Subcutaneous adipose tissue (tissue), 4 donors: ENCODE measurements around the gene PHLDB1. TPM values are rescaled to one million over a fixed set of nuclear protein-coding genes. Genes with fewer than 3 reads are reported as not detected.

Experiments
- total RNA-seq, 4 donors: library from RNA; depleted of rRNA; stranded (reverse); fragments of >200 nt; gene quantifications; one replicate each; pipeline ENCODE4 v1.1.0, GENCODE V29; 2016
- TF ChIP-seq, protein P1 (sequence below): fragments of 450-650 bp; IDR thresholded peaks from one replicate; pipeline ENCODE4 v1.5.1; 2016; ENCODE audit warnings: low read depth, mild to moderate bottlenecking, control low read depth, antibody characterized with exemption, moderate library complexity

Gene PHLDB1
- total RNA-seq, 4 donors from 2014 or later: 137 to 535 (median 197) TPM

- TF ChIP-seq, protein P1, sequence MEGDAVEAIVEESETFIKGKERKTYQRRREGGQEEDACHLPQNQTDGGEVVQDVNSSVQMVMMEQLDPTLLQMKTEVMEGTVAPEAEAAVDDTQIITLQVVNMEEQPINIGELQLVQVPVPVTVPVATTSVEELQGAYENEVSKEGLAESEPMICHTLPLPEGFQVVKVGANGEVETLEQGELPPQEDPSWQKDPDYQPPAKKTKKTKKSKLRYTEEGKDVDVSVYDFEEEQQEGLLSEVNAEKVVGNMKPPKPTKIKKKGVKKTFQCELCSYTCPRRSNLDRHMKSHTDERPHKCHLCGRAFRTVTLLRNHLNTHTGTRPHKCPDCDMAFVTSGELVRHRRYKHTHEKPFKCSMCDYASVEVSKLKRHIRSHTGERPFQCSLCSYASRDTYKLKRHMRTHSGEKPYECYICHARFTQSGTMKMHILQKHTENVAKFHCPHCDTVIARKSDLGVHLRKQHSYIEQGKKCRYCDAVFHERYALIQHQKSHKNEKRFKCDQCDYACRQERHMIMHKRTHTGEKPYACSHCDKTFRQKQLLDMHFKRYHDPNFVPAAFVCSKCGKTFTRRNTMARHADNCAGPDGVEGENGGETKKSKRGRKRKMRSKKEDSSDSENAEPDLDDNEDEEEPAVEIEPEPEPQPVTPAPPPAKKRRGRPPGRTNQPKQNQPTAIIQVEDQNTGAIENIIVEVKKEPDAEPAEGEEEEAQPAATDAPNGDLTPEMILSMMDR: no peak
Measured at GRCh38 chr11:118602331-118602730, 5.1 kb upstream of the PHLDB1 start.

DNA sequence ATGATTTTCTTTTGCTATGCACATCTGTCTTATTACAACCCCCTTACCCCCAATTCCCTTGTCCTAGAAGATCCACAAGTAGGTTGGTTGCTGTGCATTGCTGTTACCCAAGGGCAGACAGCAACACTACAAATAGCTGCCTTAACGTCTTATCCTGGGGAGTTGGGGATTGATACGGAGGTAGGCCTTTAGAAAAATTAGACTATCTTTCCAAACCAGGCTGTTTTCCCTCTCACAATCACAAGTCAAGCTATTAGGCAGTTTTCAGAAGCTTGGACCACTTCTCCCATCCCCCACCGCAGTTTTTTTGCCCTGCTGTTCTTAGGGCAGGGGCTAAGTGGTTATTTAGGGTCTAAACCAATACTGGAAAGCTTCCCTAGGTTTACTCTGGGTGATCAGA lies 2.8 kb upstream of the PHLDB1 start:
- TF ChIP-seq, protein P1: no peak

DNA sequence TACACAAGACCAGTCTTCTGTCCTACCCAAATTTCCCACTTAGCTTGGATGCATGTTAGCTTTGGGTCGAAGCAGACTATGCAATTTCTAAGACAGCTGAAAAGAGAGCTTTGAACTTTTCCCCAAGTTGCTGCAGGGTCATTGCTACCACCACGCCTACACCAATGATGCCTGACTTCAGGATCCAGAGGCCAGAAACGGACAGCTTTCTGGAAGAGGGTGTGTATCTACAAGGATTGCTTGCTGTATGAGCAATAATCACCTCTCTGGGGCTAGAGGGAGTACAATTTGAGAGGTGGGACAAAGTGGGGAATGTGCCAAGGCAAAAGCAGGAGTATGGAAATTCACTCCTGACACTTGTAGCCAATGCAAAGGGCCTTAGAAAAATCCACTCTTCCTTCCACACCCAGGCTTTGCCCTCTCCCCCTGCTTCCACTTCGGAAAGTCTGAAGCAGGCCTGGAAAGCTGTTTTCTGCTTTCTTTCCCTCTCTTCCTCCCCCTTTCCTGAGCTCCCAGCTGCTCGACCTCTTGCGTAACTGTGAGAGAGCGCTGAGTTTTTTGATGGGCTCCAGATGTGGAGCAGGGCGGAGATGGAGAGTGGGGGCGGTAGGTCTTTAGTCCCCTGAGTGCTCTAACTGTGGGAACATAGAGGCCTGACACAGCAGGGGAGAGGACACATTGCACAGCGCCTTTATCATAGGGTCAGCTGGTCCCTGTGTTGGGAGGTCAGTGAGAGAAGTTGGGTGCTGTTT lies 2.1 kb upstream of the PHLDB1 start:
- TF ChIP-seq, protein P1: no peak

GRCh38 chr11:118606157-118606843 lies 1.1 kb upstream of the PHLDB1 start:
- TF ChIP-seq, protein P1: no peak

- TF ChIP-seq, protein P1: no peak
Measured at GRCh38 chr11:118606844-118607228, 579 bp upstream of the PHLDB1 start.

DNA sequence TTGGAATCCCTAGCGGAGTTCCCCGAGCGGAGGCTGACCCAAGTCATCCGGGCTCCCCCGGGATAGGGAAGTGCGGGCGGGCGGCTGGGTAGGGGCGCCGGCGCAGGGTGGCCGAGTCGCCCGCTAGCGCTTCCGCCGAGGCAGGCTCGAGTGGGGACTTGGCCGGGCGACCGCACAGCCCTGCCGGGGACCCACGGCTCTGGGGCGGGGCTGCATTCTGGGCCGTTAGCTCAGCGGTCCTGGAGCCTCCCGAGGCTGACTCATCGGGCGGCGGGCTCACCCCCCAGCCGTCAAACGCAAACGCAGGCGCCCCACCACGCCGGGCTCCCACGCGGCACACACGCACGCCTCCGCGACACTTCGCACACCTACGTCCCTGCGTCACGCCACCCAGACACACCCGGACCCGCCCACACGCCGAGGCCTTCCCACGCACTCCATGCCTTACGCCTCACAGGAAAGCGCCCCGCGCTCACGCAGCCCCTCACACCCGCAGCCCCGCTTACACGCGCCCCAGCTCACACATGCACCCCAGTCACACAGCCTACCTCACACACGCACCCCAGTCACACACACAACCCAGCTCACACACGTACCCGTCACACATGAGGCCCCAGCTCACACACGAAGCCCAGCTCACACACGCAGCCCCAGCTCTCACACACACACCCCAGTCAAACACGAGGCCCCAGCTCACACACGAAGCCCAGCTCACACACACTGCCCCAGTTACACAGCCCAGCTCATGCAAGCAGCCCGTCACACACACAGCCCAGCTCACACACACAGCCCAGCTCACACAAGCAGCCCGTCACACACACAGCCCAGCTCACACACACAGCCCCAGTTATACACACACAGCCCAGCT lies 1.2 kb downstream of the PHLDB1 start:
- TF ChIP-seq, protein P1: no peak
